ENCODE data around the gene KIF18B. TPM values are rescaled to one million over a fixed set of nuclear protein-coding genes. Genes with fewer than 3 reads are reported as not detected.

The KIF18B gene
- total RNA-seq, 1 donor, result 0.72 TPM

- no peak for DNase-seq (ENCODE audit: insufficient read length, low spot score, missing footprints)
- Histone ChIP-seq H3K79me2 (ENCODE audit: insufficient read depth, low read length) (peaks cover 51% of the 10 kb centered on the region), H3K27ac (ENCODE audit: low read depth, low read length) (peak overlapping the region; percentile 99)
These were observed 48.9 kb downstream of the KIF18B start for GRCh38 chr17:44898768-44899073.

GRCh38 chr17:44894642-44895041 is 52.9 kb downstream of the KIF18B start:
- peaks cover 31% of the 10 kb centered on the region for H3K36me3 ChIP-seq (ENCODE audit: insufficient read depth, low read length)
- H3K9me3 ChIP-seq (ENCODE audit: low read depth, low read length), result no peaks in the 10 kb centered on the region
- no peak overlapping the region for H2AFZ ChIP-seq (ENCODE audit: low read length)
- H3K4me1 ChIP-seq (ENCODE audit: insufficient read depth, low read length), result peaks cover 7% of the 10 kb centered on the region
- peaks cover 79% of the 10 kb centered on the region for H3K79me2 ChIP-seq (ENCODE audit: insufficient read depth, low read length)
- TF ChIP-seq CTCF (IDR thresholded peaks at IDR 0.05; ENCODE audit: extremely low read depth, low read depth, low read length), result peak; percentile 14
- peaks cover 13% of the 10 kb centered on the region for H4K20me1 ChIP-seq (ENCODE audit: insufficient read depth, low read length)
- no peak overlapping the region for H3K4me2 ChIP-seq (ENCODE audit: insufficient read depth, low read length)
- no peaks in the 10 kb centered on the region for H3K27me3 ChIP-seq (ENCODE audit: insufficient read depth, low read length)
- DNase-seq (ENCODE audit: insufficient read length, low spot score, missing footprints), result no peak
- no peak overlapping the region for H3K4me3 ChIP-seq (ENCODE audit: insufficient read depth, low read length)
- H3K27ac ChIP-seq (ENCODE audit: low read depth, low read length), result no peak overlapping the region

More at GRCh38 chr17:44898768-44899073, 48.9 kb downstream of the KIF18B start:
- Histone ChIP-seq H3K9me3 (ENCODE audit: low read depth, low read length) (no peaks in the 10 kb centered on the region), H3K4me2 (ENCODE audit: insufficient read depth, low read length) (peak overlapping the region; percentile 96), H4K20me1 (ENCODE audit: insufficient read depth, low read length) (peaks cover 10% of the 10 kb centered on the region), H3K4me3 (ENCODE audit: insufficient read depth, low read length) (peak overlapping the region; percentile 86), H3K36me3 (ENCODE audit: insufficient read depth, low read length) (peaks cover 11% of the 10 kb centered on the region), H3K27me3 (ENCODE audit: insufficient read depth, low read length) (no peaks in the 10 kb centered on the region), H2AFZ (ENCODE audit: low read length) (peak overlapping the region; percentile 95), H3K4me1 (ENCODE audit: insufficient read depth, low read length) (peaks cover 33% of the 10 kb centered on the region)
- no peak for TF ChIP-seq CTCF (IDR thresholded peaks at IDR 0.05; ENCODE audit: extremely low read depth, low read depth, low read length)

GRCh38 chr17:44892250-44892649 is 55.3 kb downstream of the KIF18B start:
- Histone ChIP-seq H3K9me3 (ENCODE audit: low read depth, low read length) (no peaks in the 10 kb centered on the region), H3K4me1 (ENCODE audit: insufficient read depth, low read length) (peaks cover 4% of the 10 kb centered on the region), H3K27me3 (ENCODE audit: insufficient read depth, low read length) (no peaks in the 10 kb centered on the region), H3K36me3 (ENCODE audit: insufficient read depth, low read length) (peaks cover 31% of the 10 kb centered on the region), H3K4me2 (ENCODE audit: insufficient read depth, low read length) (no peak overlapping the region), H3K27ac (ENCODE audit: low read depth, low read length) (no peak overlapping the region), H3K79me2 (ENCODE audit: insufficient read depth, low read length) (peaks cover 83% of the 10 kb centered on the region), H2AFZ (ENCODE audit: low read length) (no peak overlapping the region), H3K4me3 (ENCODE audit: insufficient read depth, low read length) (no peak overlapping the region), H4K20me1 (ENCODE audit: insufficient read depth, low read length) (peaks cover 26% of the 10 kb centered on the region)
- no peak for DNase-seq (ENCODE audit: insufficient read length, low spot score, missing footprints)
- TF ChIP-seq CTCF (IDR thresholded peaks at IDR 0.05; ENCODE audit: extremely low read depth, low read depth, low read length), result no peak

GRCh38 chr17:44889003-44889402 is 58.6 kb downstream of the KIF18B start:
- DNase-seq (ENCODE audit: insufficient read length, low spot score, missing footprints), result no peak
- H3K36me3 ChIP-seq (ENCODE audit: insufficient read depth, low read length), result peaks cover 49% of the 10 kb centered on the region
- no peak overlapping the region for H3K4me3 ChIP-seq (ENCODE audit: insufficient read depth, low read length)
- no peaks in the 10 kb centered on the region for H3K9me3 ChIP-seq (ENCODE audit: low read depth, low read length)
- peaks cover 17% of the 10 kb centered on the region for H4K20me1 ChIP-seq (ENCODE audit: insufficient read depth, low read length)
- peaks cover 61% of the 10 kb centered on the region for H3K79me2 ChIP-seq (ENCODE audit: insufficient read depth, low read length)
- H3K4me1 ChIP-seq (ENCODE audit: insufficient read depth, low read length), result peaks cover 4% of the 10 kb centered on the region
- H3K27me3 ChIP-seq (ENCODE audit: insufficient read depth, low read length), result no peaks in the 10 kb centered on the region
- no peak for TF ChIP-seq CTCF (IDR thresholded peaks at IDR 0.05; ENCODE audit: extremely low read depth, low read depth, low read length)
- H2AFZ ChIP-seq (ENCODE audit: low read length), result no peak overlapping the region
- H3K4me2 ChIP-seq (ENCODE audit: insufficient read depth, low read length), result no peak overlapping the region
- H3K27ac ChIP-seq (ENCODE audit: low read depth, low read length), result no peak overlapping the region

Measured in osteoblast (primary cell).